ENCODE measurements around the gene JAKMIP2.

GRCh38 chr5:147601652-147602051 lies 180.9 kb downstream of the JAKMIP2 start:
- TF ChIP-seq CTCF (IDR thresholded peaks at IDR 0.05; ENCODE audit: extremely low read depth in 1 of 2, insufficient read depth in 1 of 2, low read depth in 1 of 2, low read length in 2 of 2) (no peak), EZH2 (IDR thresholded peaks at IDR 0.05; ENCODE audit: borderline replicate concordance, low read depth, low read length, severe bottlenecking) (no peak), POLR2A (IDR thresholded peaks at IDR 0.05; ENCODE audit: low read depth, low read length) (no peak), GATA2 (IDR thresholded peaks at IDR 0.05; ENCODE audit: insufficient read depth, insufficient read length, low read depth, low read length) (no peak), POLR2AphosphoS5 (IDR thresholded peaks at IDR 0.05; ENCODE audit: insufficient read depth, low read depth, low read length) (no peak)
